Measurements from ENCODE around the gene TBC1D14.
"Not testable (repeated sequence)": the region's sequence is repeated elsewhere in the genome, so short reads cannot be mapped to it uniquely, and the experiment has no call there.

Gene TBC1D14

GRCh38 chr4:6910340-6910959, 824 bp downstream of the TBC1D14 start (continued):
- TF ChIP-seq ZFP30 (CRISPR knock-in tag; IDR thresholded peaks at IDR 0.05) (no peak), PATZ1 (CRISPR knock-in tag; IDR thresholded peaks at IDR 0.05; ENCODE audit: borderline replicate concordance) (no peak)

GRCh38 chr4:6910960-6911874, 1.6 kb downstream of the TBC1D14 start:
- no peak for TF ChIP-seq BACH2 (CRISPR knock-in tag; IDR thresholded peaks at IDR 0.05; ENCODE audit: borderline replicate concordance)
- TF ChIP-seq SNAI2 (CRISPR knock-in tag; IDR thresholded peaks at IDR 0.05): no peak
- TF ChIP-seq ESRRG (CRISPR knock-in tag; IDR thresholded peaks at IDR 0.05): no peak
- TF ChIP-seq TSHZ2 (CRISPR knock-in tag; IDR thresholded peaks at IDR 0.05): no peak
- TF ChIP-seq CSDC2 (CRISPR knock-in tag; IDR thresholded peaks at IDR 0.05): no peak
- no peak for ATAC-seq

- ATAC-seq: not testable (repeated sequence)
Observed at GRCh38 chr4:6911917-6912316, 2.3 kb downstream of the TBC1D14 start.

GRCh38 chr4:6912441-6912840, 2.8 kb downstream of the TBC1D14 start:
- ATAC-seq: no peak
- no peak for TF ChIP-seq SNAI2 (CRISPR knock-in tag; IDR thresholded peaks at IDR 0.05)
- TF ChIP-seq ZNF8 (CRISPR knock-in tag; IDR thresholded peaks at IDR 0.05): no peak
- no peak for TF ChIP-seq POU6F1 (CRISPR knock-in tag; IDR thresholded peaks at IDR 0.05; ENCODE audit: borderline replicate concordance, low read depth)
- TF ChIP-seq ESRRG (CRISPR knock-in tag; IDR thresholded peaks at IDR 0.05): no peak
- no peak for TF ChIP-seq ARNTL (CRISPR knock-in tag; IDR thresholded peaks at IDR 0.05; ENCODE audit: borderline replicate concordance, low read depth)
- TF ChIP-seq BACH2 (CRISPR knock-in tag; IDR thresholded peaks at IDR 0.05; ENCODE audit: borderline replicate concordance): no peak
- no peak for TF ChIP-seq ZC3H10 (CRISPR knock-in tag; IDR thresholded peaks at IDR 0.05)
- no peak for TF ChIP-seq ISL1 (CRISPR knock-in tag; IDR thresholded peaks at IDR 0.05)

- TF ChIP-seq ISL1 (CRISPR knock-in tag; IDR thresholded peaks at IDR 0.05) (no peak), ZFP3 (CRISPR knock-in tag; IDR thresholded peaks at IDR 0.05) (no peak), ZNF565 (CRISPR knock-in tag; conservative IDR thresholded peaks at IDR 0.05; ENCODE audit: low read depth) (no peak), TOX (CRISPR knock-in tag; IDR thresholded peaks at IDR 0.05; ENCODE audit: borderline replicate concordance) (no peak), OSR1 (CRISPR knock-in tag; IDR thresholded peaks at IDR 0.05) (no peak), GLIS3 (CRISPR knock-in tag; IDR thresholded peaks at IDR 0.05) (no peak), RARB (CRISPR knock-in tag; IDR thresholded peaks at IDR 0.05) (no peak), PATZ1 (CRISPR knock-in tag; IDR thresholded peaks at IDR 0.05; ENCODE audit: borderline replicate concordance) (no peak), ESRRG (CRISPR knock-in tag; IDR thresholded peaks at IDR 0.05) (no peak), ZNF8 (CRISPR knock-in tag; IDR thresholded peaks at IDR 0.05) (no peak), TCF4 (CRISPR knock-in tag; IDR thresholded peaks at IDR 0.05; ENCODE audit: borderline replicate concordance) (no peak), CSDC2 (CRISPR knock-in tag; IDR thresholded peaks at IDR 0.05) (no peak), PPARA (CRISPR knock-in tag; IDR thresholded peaks at IDR 0.05; ENCODE audit: borderline replicate concordance) (no peak)
- no peak for ATAC-seq
Observed at GRCh38 chr4:6913350-6913905, 3.8 kb downstream of the TBC1D14 start.
